Endothelial cell (in vitro differentiated cells): ENCODE measurements around the gene NAV2. TPM values are rescaled to one million over a fixed set of nuclear protein-coding genes. Genes with fewer than 3 reads are reported as not detected.

ENCODE experiments used
- DNase-seq: peaks from one replicate; pipeline ENCODE4 v3.0.0; 2021; ENCODE audit warnings: low spot score
- H3K27ac Mint-ChIP-seq: one replicate; pipeline ENCODE4 v1.8.0; 2021; ENCODE audit warnings: mixed read lengths, inconsistent platforms; ENCODE audit not compliant: unreplicated experiment
- H3K27me3 Mint-ChIP-seq: one replicate; pipeline ENCODE4 v1.8.0; 2021; ENCODE audit warnings: mild to moderate bottlenecking, moderate library complexity, mixed read lengths, inconsistent platforms; ENCODE audit not compliant: unreplicated experiment
- H3K36me3 Mint-ChIP-seq: one replicate; pipeline ENCODE4 v1.8.0; 2021; ENCODE audit warnings: mild to moderate bottlenecking, low read depth, mixed read lengths, inconsistent platforms; ENCODE audit not compliant: unreplicated experiment
- H3K4me1 Mint-ChIP-seq: one replicate; pipeline ENCODE4 v1.8.0; 2021; ENCODE audit warnings: mild to moderate bottlenecking, mixed read lengths, inconsistent platforms; ENCODE audit not compliant: unreplicated experiment
- H3K4me3 Mint-ChIP-seq: one replicate; pipeline ENCODE4 v1.8.0; 2021; ENCODE audit warnings: mild to moderate bottlenecking, mixed read lengths, inconsistent platforms; ENCODE audit not compliant: unreplicated experiment
- H3K9me3 Mint-ChIP-seq: one replicate; pipeline ENCODE4 v1.8.0; 2021; ENCODE audit warnings: mixed read lengths, inconsistent platforms; ENCODE audit not compliant: unreplicated experiment
- total RNA-seq: library from RNA; stranded (reverse); fragmentation: NEBNext Ultra II Directional; extraction: Animal tissue kit (Norgen Biotek cat#: 25700); gene quantifications from one replicate; pipeline ENCODE4 v1.2.1, GENCODE V29; 2021; ENCODE audit not compliant: unreplicated experiment
- TF ChIP-seq, protein P1 (sequence below): fragments of 200-600 bp; sonication (generic); IDR thresholded peaks from one replicate; pipeline ENCODE4 v1.5.0; 2021; ENCODE audit warnings: antibody characterized with exemption; ENCODE audit not compliant: unreplicated experiment

Gene NAV2
- total RNA-seq, 1 donor from 2014 or later = 15.6 TPM

- H3K36me3 Mint-ChIP-seq = no peaks in the 10 kb centered on the region
- peaks cover 8% of the 10 kb centered on the region for H3K27me3 Mint-ChIP-seq
- no peak overlapping the region for H3K4me3 Mint-ChIP-seq
- H3K27ac Mint-ChIP-seq = no peak overlapping the region
- no peaks in the 10 kb centered on the region for H3K9me3 Mint-ChIP-seq
- DNase-seq = no peak
- TF ChIP-seq, protein P1, sequence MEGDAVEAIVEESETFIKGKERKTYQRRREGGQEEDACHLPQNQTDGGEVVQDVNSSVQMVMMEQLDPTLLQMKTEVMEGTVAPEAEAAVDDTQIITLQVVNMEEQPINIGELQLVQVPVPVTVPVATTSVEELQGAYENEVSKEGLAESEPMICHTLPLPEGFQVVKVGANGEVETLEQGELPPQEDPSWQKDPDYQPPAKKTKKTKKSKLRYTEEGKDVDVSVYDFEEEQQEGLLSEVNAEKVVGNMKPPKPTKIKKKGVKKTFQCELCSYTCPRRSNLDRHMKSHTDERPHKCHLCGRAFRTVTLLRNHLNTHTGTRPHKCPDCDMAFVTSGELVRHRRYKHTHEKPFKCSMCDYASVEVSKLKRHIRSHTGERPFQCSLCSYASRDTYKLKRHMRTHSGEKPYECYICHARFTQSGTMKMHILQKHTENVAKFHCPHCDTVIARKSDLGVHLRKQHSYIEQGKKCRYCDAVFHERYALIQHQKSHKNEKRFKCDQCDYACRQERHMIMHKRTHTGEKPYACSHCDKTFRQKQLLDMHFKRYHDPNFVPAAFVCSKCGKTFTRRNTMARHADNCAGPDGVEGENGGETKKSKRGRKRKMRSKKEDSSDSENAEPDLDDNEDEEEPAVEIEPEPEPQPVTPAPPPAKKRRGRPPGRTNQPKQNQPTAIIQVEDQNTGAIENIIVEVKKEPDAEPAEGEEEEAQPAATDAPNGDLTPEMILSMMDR = no peak
- peaks cover 11% of the 10 kb centered on the region for H3K4me1 Mint-ChIP-seq
Measured at GRCh38 chr11:19866037-19866436, 153.4 kb downstream of the NAV2 start.

DNA sequence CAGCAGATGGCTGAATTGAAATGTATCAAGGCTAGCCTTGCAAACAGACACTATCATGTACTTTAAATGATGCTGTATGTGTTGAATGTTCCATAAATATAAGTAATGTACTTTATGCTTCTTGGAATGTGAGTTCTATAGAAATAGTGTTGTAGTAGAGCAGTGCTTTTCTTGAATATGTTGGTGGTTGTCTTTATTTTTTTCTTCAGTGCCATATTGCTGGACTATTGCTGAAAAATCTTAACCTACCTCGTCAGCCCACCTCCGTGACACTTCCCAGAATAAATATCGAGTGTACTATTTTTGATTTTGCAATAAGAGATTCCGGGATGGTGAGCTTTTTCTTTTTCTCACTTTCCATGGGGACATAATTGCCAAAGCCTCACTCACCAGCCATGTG is 153.9 kb downstream of the NAV2 start:
- H3K36me3 Mint-ChIP-seq = no peaks in the 10 kb centered on the region
- peaks cover 8% of the 10 kb centered on the region for H3K27me3 Mint-ChIP-seq
- no peak overlapping the region for H3K27ac Mint-ChIP-seq
- DNase-seq = no peak
- TF ChIP-seq, protein P1 = no peak
- H3K4me3 Mint-ChIP-seq = no peak overlapping the region
- no peaks in the 10 kb centered on the region for H3K9me3 Mint-ChIP-seq
- peaks cover 11% of the 10 kb centered on the region for H3K4me1 Mint-ChIP-seq

GRCh38 chr11:19867064-19867463 is 154.4 kb downstream of the NAV2 start:
- DNase-seq = no peak
- peaks cover 11% of the 10 kb centered on the region for H3K4me1 Mint-ChIP-seq

DNA sequence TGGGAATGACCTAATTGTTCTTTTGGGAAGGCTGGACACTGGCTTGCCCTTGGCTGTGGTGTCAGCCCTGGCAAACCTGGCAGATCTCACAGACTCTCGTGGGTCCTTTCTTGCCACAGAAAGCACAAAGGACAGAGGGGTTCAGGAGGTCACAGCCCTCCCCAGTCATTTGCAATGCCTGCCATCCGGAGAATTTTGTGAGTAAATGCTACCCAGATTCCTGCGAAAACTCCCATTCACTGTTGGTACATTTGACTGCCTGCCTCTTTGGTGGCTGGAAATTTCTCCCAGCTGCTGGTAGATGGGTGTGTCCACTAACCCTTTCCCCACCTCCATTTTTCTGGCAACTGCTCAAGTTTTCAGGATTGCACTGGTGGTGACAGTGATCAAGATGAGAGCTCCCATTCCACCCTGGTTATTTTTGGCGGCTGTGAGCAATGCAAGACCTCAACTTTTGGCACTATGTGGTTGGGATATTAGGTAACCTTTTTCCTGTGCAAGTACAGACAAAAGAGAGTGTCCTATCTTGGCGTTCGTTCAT is 155.7 kb downstream of the NAV2 start:
- peaks cover 11% of the 10 kb centered on the region for H3K4me1 Mint-ChIP-seq
- no peaks in the 10 kb centered on the region for H3K9me3 Mint-ChIP-seq
- peaks cover 7% of the 10 kb centered on the region for H3K27me3 Mint-ChIP-seq
- DNase-seq = no peak
- no peaks in the 10 kb centered on the region for H3K36me3 Mint-ChIP-seq
- no peak overlapping the region for H3K27ac Mint-ChIP-seq
- TF ChIP-seq, protein P1 = no peak
- H3K4me3 Mint-ChIP-seq = no peak overlapping the region

More at GRCh38 chr11:19867064-19867463, 154.4 kb downstream of the NAV2 start:
- Mint-ChIP-seq H3K9me3 (no peaks in the 10 kb centered on the region), H3K27me3 (peaks cover 8% of the 10 kb centered on the region), H3K36me3 (no peaks in the 10 kb centered on the region), H3K4me3 (no peak overlapping the region), H3K27ac (no peak overlapping the region)
- TF ChIP-seq, protein P1 = no peak

DNA sequence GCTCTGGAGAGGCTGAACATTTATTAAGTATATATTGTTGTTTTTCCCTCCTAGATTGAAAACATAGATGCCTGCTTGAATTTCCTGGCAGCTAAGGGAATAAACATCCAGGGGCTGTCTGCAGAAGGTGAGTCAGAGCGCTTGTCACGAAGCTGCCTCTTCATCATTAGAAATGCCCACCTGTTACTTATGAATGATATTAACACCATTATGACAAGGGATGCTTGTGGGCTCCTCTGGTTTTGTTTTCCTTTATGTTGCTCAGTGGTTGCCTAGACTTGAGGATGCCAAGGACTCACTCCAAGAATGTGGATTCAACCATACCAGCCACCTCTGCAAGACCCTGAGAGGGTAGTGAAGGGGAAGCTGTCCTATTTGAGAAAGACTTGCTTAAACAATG is 156.2 kb downstream of the NAV2 start:
- H3K4me3 Mint-ChIP-seq = no peak overlapping the region
- H3K27me3 Mint-ChIP-seq = peaks cover 3% of the 10 kb centered on the region
- no peaks in the 10 kb centered on the region for H3K36me3 Mint-ChIP-seq
- no peak for DNase-seq
- H3K9me3 Mint-ChIP-seq = no peaks in the 10 kb centered on the region
- peaks cover 11% of the 10 kb centered on the region for H3K4me1 Mint-ChIP-seq
- TF ChIP-seq, protein P1 = no peak
- H3K27ac Mint-ChIP-seq = no peak overlapping the region
